H1 (cell line): ENCODE data around the gene MAPK14.

Source experiments
- BCL11A ChIP-seq, 2 experiments: IDR thresholded peaks; one replicate each; pipeline ENCODE4 v1.6.1; 2011; ENCODE audit warnings: low read depth in 2 of 2, low read length in 2 of 2, mild to moderate bottlenecking in 2 of 2
- BRCA1 ChIP-seq: IDR thresholded peaks from 2 replicates; pipeline ENCODE4 v1.6.1; 2012; ENCODE audit warnings: low read depth, low read length, improper control_type of control experiment
- EP300 ChIP-seq, 2 experiments: IDR thresholded peaks; 1 replicate in 1 of 2; 2 replicates in 1 of 2; pipeline ENCODE4 v1.6.1; 2011 to 2012; ENCODE audit warnings: low read depth in 2 of 2, low read length in 2 of 2, mild to moderate bottlenecking in 2 of 2, borderline replicate concordance in 1 of 2, inconsistent platforms in 1 of 2, moderate library complexity in 1 of 2
- HDAC2 ChIP-seq, 2 experiments: fragments of 300-600 bp in 1 of 2; sonication (generic) in 1 of 2; IDR thresholded peaks; 2 replicates each; pipeline ENCODE4 v1.6.1; 2011 to 2012; ENCODE audit warnings: low read depth in 2 of 2, low read length in 2 of 2, mild to moderate bottlenecking in 2 of 2, moderate library complexity in 2 of 2, borderline replicate concordance in 1 of 2, inconsistent platforms in 1 of 2
- KDM1A ChIP-seq: fragments of 200-600, 300-600 bp; sonication (generic); IDR thresholded peaks from 2 replicates; pipeline ENCODE4 v1.7.1; 2016; ENCODE audit warnings: mild to moderate bottlenecking, low read length, borderline replicate concordance
- POLR2A ChIP-seq, 2 experiments: IDR thresholded peaks; 1 replicate in 1 of 2; 2 replicates in 1 of 2; pipeline ENCODE4 v1.6.1; 2011; ENCODE audit warnings: low read depth in 2 of 2, low read length in 2 of 2, mild to moderate bottlenecking in 2 of 2; ENCODE audit errors: control extremely low read depth in 1 of 2
- POLR2AphosphoS5 ChIP-seq: IDR thresholded peaks from 2 replicates; pipeline ENCODE4 v1.6.1; 2011; ENCODE audit warnings: low read depth, low read length
- RFX5 ChIP-seq: IDR thresholded peaks from 2 replicates; pipeline ENCODE4 v1.6.1; 2011; ENCODE audit warnings: low read depth, low read length, improper control_type of control experiment, borderline replicate concordance
- TAF1 ChIP-seq: IDR thresholded peaks from 2 replicates; pipeline ENCODE4 v1.6.1; 2011; ENCODE audit warnings: mild to moderate bottlenecking, low read depth, low read length
- TF ChIP-seq, protein P1 (sequence below), 3 experiments: IDR thresholded peaks; 1 replicate in 2 of 3; 2 replicates in 1 of 3; pipeline versions ENCODE4 v1.5.1 to v1.6.1; 2011; ENCODE audit warnings: low read length in 3 of 3, mild to moderate bottlenecking in 3 of 3, inconsistent platforms in 2 of 3, low read depth in 1 of 3, moderate library complexity in 1 of 3; ENCODE audit not compliant: insufficient read depth in 1 of 3; ENCODE audit errors: control extremely low read depth in 1 of 3
- TF ChIP-seq, protein P2 (sequence below): IDR thresholded peaks from 2 replicates; pipeline ENCODE4 v1.6.1; 2011; ENCODE audit warnings: low read depth, mild to moderate bottlenecking, low read length; ENCODE audit not compliant: insufficient read depth

DNA sequence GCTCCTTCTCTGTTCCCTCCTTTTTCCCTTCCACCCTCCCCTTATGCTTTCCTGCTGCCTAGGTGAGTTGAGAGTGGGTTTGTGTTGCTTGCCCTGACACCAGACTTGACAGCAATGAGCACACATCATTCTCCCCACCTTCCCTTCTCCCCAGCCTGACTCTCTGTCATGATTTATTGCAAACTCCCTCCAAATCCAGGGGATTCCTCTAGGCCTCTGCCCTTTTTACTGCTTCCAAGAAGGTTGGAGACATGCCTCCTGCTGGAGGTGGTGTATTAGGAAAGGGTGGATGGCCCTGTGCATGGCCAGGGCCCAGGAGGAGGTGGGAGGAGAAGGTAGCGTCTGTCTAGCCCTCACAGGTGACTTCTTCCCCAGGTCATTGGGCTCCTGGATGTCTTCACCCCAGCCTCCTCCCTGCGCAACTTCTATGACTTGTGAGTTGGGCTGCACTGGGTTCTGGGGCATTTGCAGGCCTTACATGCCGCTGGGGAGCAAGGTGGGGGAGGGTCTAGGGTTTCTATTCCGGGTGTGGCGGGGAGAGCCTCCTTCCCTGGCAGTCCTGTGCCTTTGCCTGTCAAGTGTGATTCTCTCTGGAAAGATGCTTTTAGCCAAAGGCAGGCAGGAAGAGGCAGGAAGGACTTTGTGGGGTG, 104.8 kb downstream of the MAPK14 start:
- TF ChIP-seq POLR2A (IDR thresholded peaks at IDR 0.05; ENCODE audit: control extremely low read depth in 1 of 2, low read depth in 2 of 2, low read length in 2 of 2), result no peak
- TF ChIP-seq POLR2AphosphoS5, result no peak
- TF ChIP-seq, protein P1, sequence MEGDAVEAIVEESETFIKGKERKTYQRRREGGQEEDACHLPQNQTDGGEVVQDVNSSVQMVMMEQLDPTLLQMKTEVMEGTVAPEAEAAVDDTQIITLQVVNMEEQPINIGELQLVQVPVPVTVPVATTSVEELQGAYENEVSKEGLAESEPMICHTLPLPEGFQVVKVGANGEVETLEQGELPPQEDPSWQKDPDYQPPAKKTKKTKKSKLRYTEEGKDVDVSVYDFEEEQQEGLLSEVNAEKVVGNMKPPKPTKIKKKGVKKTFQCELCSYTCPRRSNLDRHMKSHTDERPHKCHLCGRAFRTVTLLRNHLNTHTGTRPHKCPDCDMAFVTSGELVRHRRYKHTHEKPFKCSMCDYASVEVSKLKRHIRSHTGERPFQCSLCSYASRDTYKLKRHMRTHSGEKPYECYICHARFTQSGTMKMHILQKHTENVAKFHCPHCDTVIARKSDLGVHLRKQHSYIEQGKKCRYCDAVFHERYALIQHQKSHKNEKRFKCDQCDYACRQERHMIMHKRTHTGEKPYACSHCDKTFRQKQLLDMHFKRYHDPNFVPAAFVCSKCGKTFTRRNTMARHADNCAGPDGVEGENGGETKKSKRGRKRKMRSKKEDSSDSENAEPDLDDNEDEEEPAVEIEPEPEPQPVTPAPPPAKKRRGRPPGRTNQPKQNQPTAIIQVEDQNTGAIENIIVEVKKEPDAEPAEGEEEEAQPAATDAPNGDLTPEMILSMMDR (IDR thresholded peaks at IDR 0.05; ENCODE audit: control extremely low read depth in 1 of 3, insufficient read depth in 1 of 3, low read depth in 1 of 3, low read length in 3 of 3), result no peak
- no peak for TF ChIP-seq BCL11A (IDR thresholded peaks at IDR 0.05; ENCODE audit: low read depth in 2 of 2, low read length in 2 of 2)
- TF ChIP-seq HDAC2 (IDR thresholded peaks at IDR 0.05; ENCODE audit: borderline replicate concordance in 1 of 2, low read depth in 2 of 2, low read length in 2 of 2), result no peak
- no peak for TF ChIP-seq RFX5
- TF ChIP-seq, protein P2, sequence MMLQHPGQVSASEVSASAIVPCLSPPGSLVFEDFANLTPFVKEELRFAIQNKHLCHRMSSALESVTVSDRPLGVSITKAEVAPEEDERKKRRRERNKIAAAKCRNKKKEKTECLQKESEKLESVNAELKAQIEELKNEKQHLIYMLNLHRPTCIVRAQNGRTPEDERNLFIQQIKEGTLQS, result no peak
- TF ChIP-seq BRCA1, result no peak
- no peak for TF ChIP-seq EP300 (IDR thresholded peaks at IDR 0.05; ENCODE audit: borderline replicate concordance in 1 of 2, low read depth in 2 of 2, low read length in 2 of 2)
- no peak for TF ChIP-seq TAF1
- TF ChIP-seq KDM1A, result no peak
